ENCODE measurements around the gene TRIM52. TPM values are rescaled to one million over a fixed set of nuclear protein-coding genes. Genes with fewer than 3 reads are reported as not detected.

Gene TRIM52
- total and polyA plus RNA-seq, 9 of the 15 experiments (the other 6 are each of a cell fraction or from before 2014, with no cell fraction given) = 3.3 to 21.9 (median 13.5) TPM

GRCh38 chr5:181217803-181218062 lies 43.2 kb downstream of the TRIM52 start (continued):
- TF ChIP-seq ZMIZ1 (IDR thresholded peaks at IDR 0.05; ENCODE audit: low read depth in 2 of 2, low read length in 2 of 2) (no peak), NFATC3 (IDR thresholded peaks at IDR 0.05) (no peak), RBFOX2 (IDR thresholded peaks at IDR 0.05; ENCODE audit: low read depth, low read length) (no peak), BRF2 (IDR thresholded peaks at IDR 0.05; ENCODE audit: borderline replicate concordance, insufficient read depth, insufficient read length) (no peak), NFE2L1 (tag; IDR thresholded peaks at IDR 0.05; ENCODE audit: borderline replicate concordance, low read depth) (no peak), NFIC (IDR thresholded peaks at IDR 0.05) (no peak), WHSC1 (IDR thresholded peaks at IDR 0.05; ENCODE audit: low read length) (no peak), ZBTB7A (IDR thresholded peaks at IDR 0.05; ENCODE audit: borderline replicate concordance, control insufficient read depth, low read depth, low read length) (peak; percentile 95; the same call in 1 of the 2 replicates), BRD4 (IDR thresholded peaks at IDR 0.05) (no peak), KAT8 (IDR thresholded peaks at IDR 0.05; ENCODE audit: low read depth) (no peak), ELF1 (tag; IDR thresholded peaks at IDR 0.05) (no peak), ZBTB2 (IDR thresholded peaks at IDR 0.05) (peak; percentile 80; the same call in 1 of the 2 replicates), NR1H2 (CRISPR knock-in tag; IDR thresholded peaks at IDR 0.05) (no peak), ZSCAN29 (IDR thresholded peaks at IDR 0.05) (no peak), ZNF398 (CRISPR knock-in tag; IDR thresholded peaks at IDR 0.05) (no peak), GATA2 (CRISPR knock-in tag; IDR thresholded peaks at IDR 0.05) (no peak), MYC (IDR thresholded peaks at IDR 0.05; ENCODE audit: low read depth, low read length) (no peak), MYC (CRISPR knock-in tag; IDR thresholded peaks at IDR 0.05; ENCODE audit: borderline replicate concordance, low read depth) (no peak), ZNF444 (CRISPR knock-in tag; IDR thresholded peaks at IDR 0.05) (no peak), ZNF57 (CRISPR knock-in tag; IDR thresholded peaks at IDR 0.05) (no peak), ZNF395 (CRISPR knock-in tag; IDR thresholded peaks at IDR 0.05) (no peak), IRF2 (CRISPR knock-in tag; IDR thresholded peaks at IDR 0.05) (no peak)
